GM23248 (cell line): Measurements from ENCODE around the gene PLIN3. TPM values are rescaled to one million over a fixed set of nuclear protein-coding genes. Genes with fewer than 3 reads are reported as not detected.
"Not testable (repeated sequence)": the region's sequence is repeated elsewhere in the genome, so short reads cannot be mapped to it uniquely, and the experiment has no call there.

ENCODE experiments used
- DNase-seq: peaks from one replicate; pipeline ENCODE4 v3.0.0-alpha.2; 2015
- H2AFZ ChIP-seq: fragments of 200-600 bp; sonication (generic); 2 replicates; pipeline ENCODE4 v1.6.1; 2016; ENCODE audit warnings: antibody characterized with exemption
- H3F3A ChIP-seq: fragments of 200-600 bp; sonication (generic); 2 replicates; pipeline ENCODE4 v1.6.1; 2016; ENCODE audit warnings: mild to moderate bottlenecking, antibody characterized with exemption, mixed run types; ENCODE audit not compliant: insufficient read depth
- H3K27ac ChIP-seq: fragments of 200-600 bp; sonication (generic); 2 replicates; pipeline ENCODE4 v1.5.1; 2016; ENCODE audit warnings: mild to moderate bottlenecking
- H3K27me3 ChIP-seq: fragments of 200-600 bp; sonication (generic); replicated peaks from 2 replicates; pipeline ENCODE4 v1.6.1; 2016; ENCODE audit warnings: mild to moderate bottlenecking; ENCODE audit not compliant: insufficient read depth
- H3K36me3 ChIP-seq: fragments of 200-600 bp; sonication (generic); 2 replicates; pipeline ENCODE4 v1.6.1; 2016; ENCODE audit warnings: low read depth, mild to moderate bottlenecking
- H3K4me1 ChIP-seq: fragments of 200-600 bp; sonication (generic); 2 replicates; pipeline ENCODE4 v1.6.1; 2016; ENCODE audit warnings: mild to moderate bottlenecking; ENCODE audit not compliant: insufficient read depth
- H3K4me2 ChIP-seq: fragments of 200-600 bp; sonication (generic); one replicate; pipeline ENCODE4 v1.6.1; 2016; ENCODE audit warnings: mild to moderate bottlenecking; ENCODE audit not compliant: unreplicated experiment
- H3K4me3 ChIP-seq: fragments of 200-600 bp; sonication (generic); 2 replicates; pipeline ENCODE4 v1.5.1; 2016; ENCODE audit warnings: mild to moderate bottlenecking
- H3K79me2 ChIP-seq: fragments of 200-600 bp; sonication (generic); 2 replicates; pipeline ENCODE4 v1.6.1; 2016; ENCODE audit warnings: mild to moderate bottlenecking; ENCODE audit not compliant: insufficient read depth
- H3K9ac ChIP-seq: fragments of 200-600 bp; sonication (generic); 2 replicates; pipeline ENCODE4 v1.6.1; 2016; ENCODE audit warnings: mild to moderate bottlenecking
- H3K9me2 ChIP-seq: fragments of 200-600 bp; sonication (generic); 2 replicates; pipeline ENCODE4 v1.6.1; 2016; ENCODE audit warnings: mixed run types, mild to moderate bottlenecking, moderate library complexity; ENCODE audit not compliant: insufficient read depth
- H3K9me3 ChIP-seq: fragments of 200-600 bp; sonication (generic); one replicate; pipeline ENCODE4 v1.6.1; 2017; ENCODE audit warnings: low read depth
- H4K20me1 ChIP-seq: fragments of 200-600 bp; sonication (generic); 2 replicates; pipeline ENCODE4 v1.6.0; 2016; ENCODE audit not compliant: insufficient read depth
- EZH2 ChIP-seq: fragments of 200-600 bp; sonication (generic); IDR thresholded peaks from 2 replicates; pipeline ENCODE4 v1.6.1; 2018; ENCODE audit warnings: antibody characterized with exemption, mild to moderate bottlenecking; ENCODE audit not compliant: insufficient read depth, poor library complexity, severe bottlenecking
- EZH2phosphoT487 ChIP-seq: fragments of 200-600 bp; sonication (generic); IDR thresholded peaks from 2 replicates; pipeline ENCODE4 v1.6.1; 2018; ENCODE audit warnings: antibody characterized with exemption, moderate library complexity, mild to moderate bottlenecking, low read depth; ENCODE audit not compliant: insufficient read depth
- whole genome bisulfite sequencing, 2 experiments: methylation state at CpG; one replicate each; pipeline ENCODE4 v1.1.6; 2015 to 2017; ENCODE audit warnings: low lambda C conversion rate in 2 of 2, low coverage in 1 of 2; ENCODE audit errors: missing lambda C conversion rate in 2 of 2; 5-methylcytosine and 5-hydroxymethylcytosine counted together
- in situ Hi-C: fragments of 300-500 bp; cut with MboI; formaldehyde crosslinking; loops from 2 replicates; pipeline ENCODE4 v1.15.0; 2020
- polyA plus RNA-seq: library from polyadenylated mRNA; unstranded; fragments of >200 nt; fragmentation: Nextera tagmentation; extraction: Ambion mirVana; gene quantifications from 2 replicates; pipeline ENCODE4 v1.2.1, GENCODE V29; 2016
- total RNA-seq: library from RNA; depleted of rRNA; stranded (reverse); fragments of >200 nt; shearing (Covaris generic); gene quantifications from 2 replicates; pipeline ENCODE4 v1.2.3, GENCODE V29; 2014

Gene PLIN3
- total and polyA plus RNA-seq, 2 experiments from 2014 or later: 372 to 398 TPM

GRCh38 chr19:4861147-4861546 is 6.3 kb downstream of the PLIN3 start:
- Histone ChIP-seq H3K9ac (0 out of 2 replicates have a peak overlapping the region, but pooled peaks have one; percentile 20), H2AFZ (no peak overlapping the region), H3K27ac (no peak overlapping the region), H3K36me3 (peaks cover 49% of the 10 kb centered on the region), H4K20me1 (no peaks in the 10 kb centered on the region; the same call in 1 of the 2 replicates), H3K9me2 (no peaks in the 10 kb centered on the region), H3K27me3 (no peaks in the 10 kb centered on the region), H3K4me1 (peaks cover 9% of the 10 kb centered on the region; the same call in 1 of the 2 replicates), H3F3A (0 out of 2 replicates have a peak, but pooled peaks cover 8% of the 10 kb centered on the region), H3K4me3 (no peak overlapping the region), H3K4me2 (no peak overlapping the region), H3K9me3 (no peaks in the 10 kb centered on the region), H3K79me2 (peaks cover 99% of the 10 kb centered on the region)
- 62 to 77% methylated on average over 9 to 10 of the region's 10 CpGs for WGBS, 2 experiments
- TF ChIP-seq EZH2phosphoT487 (no peak), EZH2 (no peak)
- in situ Hi-C loops: no loop called here
- DNase-seq: no peak

GRCh38 chr19:4859697-4860096 is 7.8 kb downstream of the PLIN3 start:
- no peak overlapping the region for H3K27ac ChIP-seq
- H3F3A ChIP-seq: peaks cover 15% of the 10 kb centered on the region; the same call in 1 of the 2 replicates
- no peak overlapping the region for H3K9ac ChIP-seq
- no peaks in the 10 kb centered on the region for H3K27me3 ChIP-seq
- H2AFZ ChIP-seq: no peak overlapping the region
- TF ChIP-seq EZH2phosphoT487: no peak
- no peak for TF ChIP-seq EZH2
- in situ Hi-C loops: no loop called here
- no peak overlapping the region for H3K4me2 ChIP-seq
- H3K4me1 ChIP-seq: no peaks in the 10 kb centered on the region
- peaks cover 56% of the 10 kb centered on the region for H3K36me3 ChIP-seq
- 87 to 89% methylated on average over 11 of the region's 11 CpGs for WGBS, 2 experiments
- no peak for DNase-seq
- H3K79me2 ChIP-seq: peaks cover 99% of the 10 kb centered on the region
- H3K9me2 ChIP-seq: no peaks in the 10 kb centered on the region
- H3K4me3 ChIP-seq: no peak overlapping the region
- no peaks in the 10 kb centered on the region for H3K9me3 ChIP-seq
- H4K20me1 ChIP-seq: no peaks in the 10 kb centered on the region; the same call in 1 of the 2 replicates

GRCh38 chr19:4856468-4856867 is 11.0 kb downstream of the PLIN3 start:
- 88 to 89% methylated on average over 7 to 12 of the region's 12 CpGs for WGBS, 2 experiments
- H3K9me2 ChIP-seq, in situ Hi-C loops, H3K27ac ChIP-seq, H3K9ac ChIP-seq, H3K4me1 ChIP-seq, H2AFZ ChIP-seq, H3K4me2 ChIP-seq, H3K9me3 ChIP-seq, H3K4me3 ChIP-seq, DNase-seq, H3K27me3 ChIP-seq, H4K20me1 ChIP-seq: not testable (repeated sequence)
- Histone ChIP-seq H3F3A (peaks cover 22% of the 10 kb centered on the region; the same call in 1 of the 2 replicates), H3K36me3 (peaks cover 65% of the 10 kb centered on the region), H3K79me2 (peaks cover 97% of the 10 kb centered on the region)

GRCh38 chr19:4853506-4853905 is 14.0 kb downstream of the PLIN3 start:
- H3K9me3 ChIP-seq, in situ Hi-C loops, H3K9me2 ChIP-seq, H3K27ac ChIP-seq, H3K27me3 ChIP-seq, H3K4me3 ChIP-seq, H3K9ac ChIP-seq, DNase-seq, H3K4me1 ChIP-seq, H4K20me1 ChIP-seq, H2AFZ ChIP-seq, H3K4me2 ChIP-seq: not testable (repeated sequence)
- WGBS, 2 experiments: 77% methylated on average over 8 of the region's 8 CpGs
- Histone ChIP-seq H3K79me2 (peaks cover 91% of the 10 kb centered on the region), H3K36me3 (peaks cover 63% of the 10 kb centered on the region), H3F3A (peaks cover 34% of the 10 kb centered on the region)

GRCh38 chr19:4852484-4852883 is 15.0 kb downstream of the PLIN3 start:
- Histone ChIP-seq H3K9me3 (no peaks in the 10 kb centered on the region), H3K9me2 (no peaks in the 10 kb centered on the region), H3K4me3 (no peak overlapping the region), H3K27me3 (no peaks in the 10 kb centered on the region), H3K4me2 (no peak overlapping the region), H3K36me3 (peaks cover 70% of the 10 kb centered on the region), H3K79me2 (peaks cover 80% of the 10 kb centered on the region), H4K20me1 (no peaks in the 10 kb centered on the region), H3F3A (peaks cover 44% of the 10 kb centered on the region), H3K27ac (no peak overlapping the region), H3K4me1 (no peaks in the 10 kb centered on the region), H2AFZ (no peak overlapping the region), H3K9ac (no peak overlapping the region)
- 78 to 79% methylated on average over 6 of the region's 6 CpGs for WGBS, 2 experiments
- in situ Hi-C loops: no loop called here
- TF ChIP-seq EZH2phosphoT487: no peak
- TF ChIP-seq EZH2: no peak
- no peak for DNase-seq
